ENCODE measurements around the gene ZNF793.

DNA sequence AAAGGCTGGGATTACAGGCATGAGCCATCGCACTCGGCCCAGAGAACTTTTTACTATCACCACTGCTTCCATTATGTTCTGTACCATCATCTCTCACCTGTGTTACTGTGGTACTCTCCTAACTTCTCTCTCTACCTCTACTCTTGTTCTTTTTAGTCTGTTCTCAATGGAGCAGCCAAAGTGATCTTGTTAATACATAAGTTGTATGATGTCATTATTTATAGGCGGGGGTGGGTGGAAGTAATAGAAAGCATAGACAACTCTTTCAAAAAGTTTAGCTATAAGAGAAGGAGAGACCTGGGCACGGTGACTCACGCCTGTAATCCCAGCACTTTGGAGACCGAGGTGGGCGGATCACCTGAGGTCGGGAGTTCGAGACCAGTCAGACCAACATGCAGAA lies 34.6 kb upstream of the ZNF793 start:
- TF ChIP-seq, protein P1, sequence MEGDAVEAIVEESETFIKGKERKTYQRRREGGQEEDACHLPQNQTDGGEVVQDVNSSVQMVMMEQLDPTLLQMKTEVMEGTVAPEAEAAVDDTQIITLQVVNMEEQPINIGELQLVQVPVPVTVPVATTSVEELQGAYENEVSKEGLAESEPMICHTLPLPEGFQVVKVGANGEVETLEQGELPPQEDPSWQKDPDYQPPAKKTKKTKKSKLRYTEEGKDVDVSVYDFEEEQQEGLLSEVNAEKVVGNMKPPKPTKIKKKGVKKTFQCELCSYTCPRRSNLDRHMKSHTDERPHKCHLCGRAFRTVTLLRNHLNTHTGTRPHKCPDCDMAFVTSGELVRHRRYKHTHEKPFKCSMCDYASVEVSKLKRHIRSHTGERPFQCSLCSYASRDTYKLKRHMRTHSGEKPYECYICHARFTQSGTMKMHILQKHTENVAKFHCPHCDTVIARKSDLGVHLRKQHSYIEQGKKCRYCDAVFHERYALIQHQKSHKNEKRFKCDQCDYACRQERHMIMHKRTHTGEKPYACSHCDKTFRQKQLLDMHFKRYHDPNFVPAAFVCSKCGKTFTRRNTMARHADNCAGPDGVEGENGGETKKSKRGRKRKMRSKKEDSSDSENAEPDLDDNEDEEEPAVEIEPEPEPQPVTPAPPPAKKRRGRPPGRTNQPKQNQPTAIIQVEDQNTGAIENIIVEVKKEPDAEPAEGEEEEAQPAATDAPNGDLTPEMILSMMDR (optimal IDR thresholded peaks at IDR 0.05 in 1 of 3, IDR thresholded peaks at IDR 0.05 in 1 of 3, conservative IDR thresholded peaks at IDR 0.05 in 1 of 3; ENCODE audit: extremely low read depth in 1 of 3, insufficient read depth in 2 of 3, low read length in 3 of 3): no peak
- TF ChIP-seq EZH2 (IDR thresholded peaks at IDR 0.05; ENCODE audit: low read length): no peak

Measured in keratinocyte (primary cell).